ENCODE results near the gene DBX2. TPM values are rescaled to one million over a fixed set of nuclear protein-coding genes. Genes with fewer than 3 reads are reported as not detected.

The DBX2 gene
- total RNA-seq, 1 experiment from 2014 or later, result 0.35 TPM

DNA sequence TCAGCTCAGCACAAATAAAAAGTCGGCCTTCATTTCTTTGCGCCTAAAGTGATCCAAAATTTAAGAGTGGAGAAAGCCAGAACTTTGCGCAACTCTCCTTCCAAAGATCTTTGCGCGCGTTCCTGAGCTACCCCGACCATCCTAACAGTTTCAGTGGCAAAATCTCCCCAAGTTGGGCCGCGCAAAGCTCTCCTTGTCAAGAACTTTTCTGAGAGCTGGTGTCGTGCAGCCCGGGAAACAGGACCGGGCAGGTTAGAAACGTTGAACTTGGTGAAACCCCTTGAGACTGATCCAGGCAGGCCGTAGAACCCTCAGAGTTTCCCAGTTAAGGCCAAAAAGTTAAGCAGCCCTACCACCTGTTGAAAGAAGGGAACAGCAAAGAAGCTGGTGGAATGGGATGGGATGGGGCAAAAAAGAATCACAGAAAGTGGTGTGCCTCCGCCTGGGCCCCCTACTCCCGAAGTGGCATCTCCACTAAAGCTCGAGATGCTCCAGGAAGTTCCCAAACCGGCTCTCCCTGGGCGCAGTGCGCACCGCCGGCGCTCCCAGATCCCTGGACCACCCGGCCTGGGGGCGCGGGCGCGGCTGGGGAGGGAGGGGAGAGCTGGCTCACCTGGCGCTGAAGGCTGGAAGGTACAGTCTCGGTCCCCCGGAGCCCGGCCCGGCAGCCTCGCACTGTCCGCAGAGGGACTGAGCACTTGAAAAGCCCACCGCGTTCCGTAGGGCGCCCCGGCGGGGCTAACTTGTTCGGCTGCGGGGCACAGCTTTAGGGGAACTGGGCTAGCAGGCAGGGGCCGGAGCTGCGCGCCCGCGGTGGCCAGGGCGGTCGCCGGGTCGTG lies 768 bp downstream of the DBX2 start (continued):
- TF ChIP-seq, protein P1, sequence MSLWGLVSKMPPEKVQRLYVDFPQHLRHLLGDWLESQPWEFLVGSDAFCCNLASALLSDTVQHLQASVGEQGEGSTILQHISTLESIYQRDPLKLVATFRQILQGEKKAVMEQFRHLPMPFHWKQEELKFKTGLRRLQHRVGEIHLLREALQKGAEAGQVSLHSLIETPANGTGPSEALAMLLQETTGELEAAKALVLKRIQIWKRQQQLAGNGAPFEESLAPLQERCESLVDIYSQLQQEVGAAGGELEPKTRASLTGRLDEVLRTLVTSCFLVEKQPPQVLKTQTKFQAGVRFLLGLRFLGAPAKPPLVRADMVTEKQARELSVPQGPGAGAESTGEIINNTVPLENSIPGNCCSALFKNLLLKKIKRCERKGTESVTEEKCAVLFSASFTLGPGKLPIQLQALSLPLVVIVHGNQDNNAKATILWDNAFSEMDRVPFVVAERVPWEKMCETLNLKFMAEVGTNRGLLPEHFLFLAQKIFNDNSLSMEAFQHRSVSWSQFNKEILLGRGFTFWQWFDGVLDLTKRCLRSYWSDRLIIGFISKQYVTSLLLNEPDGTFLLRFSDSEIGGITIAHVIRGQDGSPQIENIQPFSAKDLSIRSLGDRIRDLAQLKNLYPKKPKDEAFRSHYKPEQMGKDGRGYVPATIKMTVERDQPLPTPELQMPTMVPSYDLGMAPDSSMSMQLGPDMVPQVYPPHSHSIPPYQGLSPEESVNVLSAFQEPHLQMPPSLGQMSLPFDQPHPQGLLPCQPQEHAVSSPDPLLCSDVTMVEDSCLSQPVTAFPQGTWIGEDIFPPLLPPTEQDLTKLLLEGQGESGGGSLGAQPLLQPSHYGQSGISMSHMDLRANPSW (CRISPR knock-in tag; conservative IDR thresholded peaks at IDR 0.05; ENCODE audit: low read depth), result no peak
- TF ChIP-seq, protein P2, sequence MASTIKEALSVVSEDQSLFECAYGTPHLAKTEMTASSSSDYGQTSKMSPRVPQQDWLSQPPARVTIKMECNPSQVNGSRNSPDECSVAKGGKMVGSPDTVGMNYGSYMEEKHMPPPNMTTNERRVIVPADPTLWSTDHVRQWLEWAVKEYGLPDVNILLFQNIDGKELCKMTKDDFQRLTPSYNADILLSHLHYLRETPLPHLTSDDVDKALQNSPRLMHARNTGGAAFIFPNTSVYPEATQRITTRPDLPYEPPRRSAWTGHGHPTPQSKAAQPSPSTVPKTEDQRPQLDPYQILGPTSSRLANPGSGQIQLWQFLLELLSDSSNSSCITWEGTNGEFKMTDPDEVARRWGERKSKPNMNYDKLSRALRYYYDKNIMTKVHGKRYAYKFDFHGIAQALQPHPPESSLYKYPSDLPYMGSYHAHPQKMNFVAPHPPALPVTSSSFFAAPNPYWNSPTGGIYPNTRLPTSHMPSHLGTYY (CRISPR knock-in tag; IDR thresholded peaks at IDR 0.05), result no peak
- TF ChIP-seq ZNF121 (CRISPR knock-in tag; IDR thresholded peaks at IDR 0.05), result no peak
- TF ChIP-seq FOXK1 (CRISPR knock-in tag; IDR thresholded peaks at IDR 0.05), result no peak
- no peak for TF ChIP-seq SMAD3 (CRISPR knock-in tag; IDR thresholded peaks at IDR 0.05; ENCODE audit: borderline replicate concordance)
- peak; percentile 11; the same call in 1 of the 2 replicates for TF ChIP-seq ZNF219 (CRISPR knock-in tag; IDR thresholded peaks at IDR 0.05; ENCODE audit: borderline replicate concordance)
- TF ChIP-seq TCF7 (CRISPR knock-in tag; IDR thresholded peaks at IDR 0.05; ENCODE audit: low read depth), result no peak
- TF ChIP-seq JUN (CRISPR knock-in tag; IDR thresholded peaks at IDR 0.05), result no peak
- TF ChIP-seq ZNF423 (CRISPR knock-in tag; IDR thresholded peaks at IDR 0.05), result peak; percentile 17; the same call in 1 of the 2 replicates
- TF ChIP-seq SMAD4 (CRISPR knock-in tag; IDR thresholded peaks at IDR 0.05), result no peak
- no peak for TF ChIP-seq ZBTB21 (CRISPR knock-in tag; IDR thresholded peaks at IDR 0.05; ENCODE audit: borderline replicate concordance)
- no peak for TF ChIP-seq NR2C2 (CRISPR knock-in tag; IDR thresholded peaks at IDR 0.05)
- TF ChIP-seq, protein P3, sequence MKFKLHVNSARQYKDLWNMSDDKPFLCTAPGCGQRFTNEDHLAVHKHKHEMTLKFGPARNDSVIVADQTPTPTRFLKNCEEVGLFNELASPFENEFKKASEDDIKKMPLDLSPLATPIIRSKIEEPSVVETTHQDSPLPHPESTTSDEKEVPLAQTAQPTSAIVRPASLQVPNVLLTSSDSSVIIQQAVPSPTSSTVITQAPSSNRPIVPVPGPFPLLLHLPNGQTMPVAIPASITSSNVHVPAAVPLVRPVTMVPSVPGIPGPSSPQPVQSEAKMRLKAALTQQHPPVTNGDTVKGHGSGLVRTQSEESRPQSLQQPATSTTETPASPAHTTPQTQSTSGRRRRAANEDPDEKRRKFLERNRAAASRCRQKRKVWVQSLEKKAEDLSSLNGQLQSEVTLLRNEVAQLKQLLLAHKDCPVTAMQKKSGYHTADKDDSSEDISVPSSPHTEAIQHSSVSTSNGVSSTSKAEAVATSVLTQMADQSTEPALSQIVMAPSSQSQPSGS (CRISPR knock-in tag; IDR thresholded peaks at IDR 0.05; ENCODE audit: borderline replicate concordance, low read depth), result no peak
- no peak for TF ChIP-seq OVOL2 (CRISPR knock-in tag; IDR thresholded peaks at IDR 0.05; ENCODE audit: borderline replicate concordance)
- TF ChIP-seq MXD4 (CRISPR knock-in tag; IDR thresholded peaks at IDR 0.05; ENCODE audit: borderline replicate concordance), result no peak
- TF ChIP-seq, protein P4, sequence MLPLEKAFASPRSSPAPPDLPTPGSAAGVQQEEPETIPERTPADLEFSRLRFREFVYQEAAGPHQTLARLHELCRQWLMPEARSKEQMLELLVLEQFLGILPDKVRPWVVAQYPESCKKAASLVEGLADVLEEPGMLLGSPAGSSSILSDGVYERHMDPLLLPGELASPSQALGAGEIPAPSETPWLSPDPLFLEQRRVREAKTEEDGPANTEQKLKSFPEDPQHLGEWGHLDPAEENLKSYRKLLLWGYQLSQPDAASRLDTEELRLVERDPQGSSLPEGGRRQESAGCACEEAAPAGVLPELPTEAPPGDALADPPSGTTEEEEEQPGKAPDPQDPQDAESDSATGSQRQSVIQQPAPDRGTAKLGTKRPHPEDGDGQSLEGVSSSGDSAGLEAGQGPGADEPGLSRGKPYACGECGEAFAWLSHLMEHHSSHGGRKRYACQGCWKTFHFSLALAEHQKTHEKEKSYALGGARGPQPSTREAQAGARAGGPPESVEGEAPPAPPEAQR (CRISPR knock-in tag; IDR thresholded peaks at IDR 0.05), result no peak
- TF ChIP-seq, protein P5, sequence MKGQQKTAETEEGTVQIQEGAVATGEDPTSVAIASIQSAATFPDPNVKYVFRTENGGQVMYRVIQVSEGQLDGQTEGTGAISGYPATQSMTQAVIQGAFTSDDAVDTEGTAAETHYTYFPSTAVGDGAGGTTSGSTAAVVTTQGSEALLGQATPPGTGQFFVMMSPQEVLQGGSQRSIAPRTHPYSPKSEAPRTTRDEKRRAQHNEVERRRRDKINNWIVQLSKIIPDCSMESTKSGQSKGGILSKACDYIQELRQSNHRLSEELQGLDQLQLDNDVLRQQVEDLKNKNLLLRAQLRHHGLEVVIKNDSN (CRISPR knock-in tag; IDR thresholded peaks at IDR 0.05), result 0 out of 2 replicates have a peak, but pooled peaks have one; percentile 16
- TF ChIP-seq TEAD1 (CRISPR knock-in tag; IDR thresholded peaks at IDR 0.05), result no peak
- TF ChIP-seq, protein P6, sequence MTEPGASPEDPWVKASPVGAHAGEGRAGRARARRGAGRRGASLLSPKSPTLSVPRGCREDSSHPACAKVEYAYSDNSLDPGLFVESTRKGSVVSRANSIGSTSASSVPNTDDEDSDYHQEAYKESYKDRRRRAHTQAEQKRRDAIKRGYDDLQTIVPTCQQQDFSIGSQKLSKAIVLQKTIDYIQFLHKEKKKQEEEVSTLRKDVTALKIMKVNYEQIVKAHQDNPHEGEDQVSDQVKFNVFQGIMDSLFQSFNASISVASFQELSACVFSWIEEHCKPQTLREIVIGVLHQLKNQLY (CRISPR knock-in tag; IDR thresholded peaks at IDR 0.05), result no peak
- TF ChIP-seq ZNF317 (CRISPR knock-in tag; IDR thresholded peaks at IDR 0.05; ENCODE audit: borderline replicate concordance, low read depth), result 0 out of 2 replicates have a peak, but pooled peaks have one; percentile 13
- TF ChIP-seq ESRRA (CRISPR knock-in tag; IDR thresholded peaks at IDR 0.05; ENCODE audit: borderline replicate concordance), result no peak
